Measurements from ENCODE around the gene ARHGAP24. TPM values are rescaled to one million over a fixed set of nuclear protein-coding genes. Genes with fewer than 3 reads are reported as not detected.

Gene ARHGAP24
- total RNA-seq, 1 experiment from 2014 or later, result 5.4 TPM

- no peak for DNase-seq (ENCODE audit: low read depth in 1 of 2, low spot score in 2 of 2)
- Histone ChIP-seq H3K27me3 (replicated peaks) (no peaks in the 10 kb centered on the region), H3K4me1 (replicated peaks) (0 out of 2 replicates have a peak, but pooled peaks cover 3% of the 10 kb centered on the region), H3K9me3 (replicated peaks) (no peaks in the 10 kb centered on the region), H3K4me3 (no peak overlapping the region), H3K27ac (no peak overlapping the region), H3K36me3 (no peaks in the 10 kb centered on the region)
These were observed 450.1 kb downstream of the ARHGAP24 start for GRCh38 chr4:85925071-85925470.

GRCh38 chr4:85928775-85929591, 454.0 kb downstream of the ARHGAP24 start:
- no peak overlapping the region for H3K27ac ChIP-seq
- H3K36me3 ChIP-seq, result no peaks in the 10 kb centered on the region
- H3K4me1 ChIP-seq (replicated peaks), result 0 out of 2 replicates have a peak, but pooled peaks cover 3% of the 10 kb centered on the region
- H3K9me3 ChIP-seq (replicated peaks), result no peaks in the 10 kb centered on the region
- no peak for DNase-seq (ENCODE audit: low read depth in 1 of 2, low spot score in 2 of 2)
- no peaks in the 10 kb centered on the region for H3K27me3 ChIP-seq (replicated peaks)
- H3K4me3 ChIP-seq, result no peak overlapping the region

DNA sequence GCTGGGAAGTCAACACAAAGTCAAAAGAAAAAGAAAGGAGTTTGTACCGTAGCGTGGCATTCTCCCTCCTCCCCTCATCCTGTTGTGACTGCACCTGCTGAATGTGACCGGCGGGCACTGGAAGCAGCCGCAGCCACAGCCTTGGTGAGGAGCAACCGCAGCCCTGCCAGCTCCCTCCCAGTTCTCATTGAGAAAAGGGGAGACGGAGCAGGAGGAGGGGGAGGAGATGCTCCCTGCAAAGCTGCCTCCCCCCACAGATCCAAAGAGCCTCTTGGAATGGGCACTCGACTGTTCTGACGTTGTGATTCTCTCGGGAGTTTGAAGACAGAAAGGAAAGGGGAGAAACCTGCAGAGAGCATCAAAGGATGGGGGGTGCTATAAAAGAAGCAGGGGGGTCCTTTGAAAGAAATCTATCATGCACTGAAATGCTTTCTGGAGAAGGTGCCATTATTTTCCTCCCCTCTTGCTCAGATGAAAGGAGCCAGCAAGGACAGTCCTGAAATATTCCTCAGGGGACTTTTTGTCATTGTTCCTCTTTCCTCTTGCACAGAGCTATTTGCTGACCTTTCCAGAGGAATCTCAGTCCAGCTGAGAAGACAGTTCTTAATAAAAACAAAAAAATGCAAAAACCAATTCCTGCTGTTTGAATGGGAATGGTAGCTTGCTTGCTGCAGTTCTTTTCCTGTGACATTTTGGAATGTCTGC, 455.2 kb downstream of the ARHGAP24 start:
- no peaks in the 10 kb centered on the region for H3K36me3 ChIP-seq
- H3K27ac ChIP-seq, result no peak overlapping the region
- H3K4me3 ChIP-seq, result no peak overlapping the region
- H3K27me3 ChIP-seq (replicated peaks), result no peaks in the 10 kb centered on the region
- H3K9me3 ChIP-seq (replicated peaks), result no peaks in the 10 kb centered on the region
- no peak for DNase-seq (ENCODE audit: low read depth in 1 of 2, low spot score in 2 of 2)
- 0 out of 2 replicates have a peak, but pooled peaks cover 3% of the 10 kb centered on the region for H3K4me1 ChIP-seq (replicated peaks)

GRCh38 chr4:85932500-85933290, 457.7 kb downstream of the ARHGAP24 start:
- Histone ChIP-seq H3K4me3 (no peak overlapping the region), H3K4me1 (replicated peaks) (0 out of 2 replicates have a peak, but pooled peaks cover 3% of the 10 kb centered on the region), H3K27ac (no peak overlapping the region), H3K36me3 (no peaks in the 10 kb centered on the region), H3K27me3 (replicated peaks) (no peaks in the 10 kb centered on the region), H3K9me3 (replicated peaks) (no peaks in the 10 kb centered on the region)
- DNase-seq (ENCODE audit: low read depth in 1 of 2, low spot score in 2 of 2), result no peak

DNA sequence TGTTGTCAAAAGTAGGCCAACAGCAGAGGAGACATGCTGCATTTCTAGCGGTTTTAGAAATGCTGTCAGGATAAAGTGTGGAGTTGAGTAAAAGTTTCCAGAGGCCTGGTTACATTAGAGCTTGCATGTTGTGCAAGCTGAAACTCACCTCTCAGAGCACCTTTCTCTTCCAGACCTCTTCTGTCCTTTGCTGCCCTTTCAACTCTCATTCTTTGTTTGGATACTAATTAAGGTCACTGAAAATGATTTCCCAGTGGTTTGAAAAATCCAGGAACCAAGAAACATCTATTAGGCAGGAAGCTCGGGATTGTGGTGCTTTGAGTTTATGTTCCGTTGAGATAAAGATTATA, 458.3 kb downstream of the ARHGAP24 start:
- Histone ChIP-seq H3K4me3 (no peak overlapping the region), H3K36me3 (no peaks in the 10 kb centered on the region), H3K9me3 (replicated peaks) (no peaks in the 10 kb centered on the region), H3K4me1 (replicated peaks) (0 out of 2 replicates have a peak, but pooled peaks cover 3% of the 10 kb centered on the region), H3K27me3 (replicated peaks) (no peaks in the 10 kb centered on the region), H3K27ac (no peak overlapping the region)
- DNase-seq (ENCODE audit: low read depth in 1 of 2, low spot score in 2 of 2), result no peak

- DNase-seq (ENCODE audit: low read depth in 1 of 2, low spot score in 2 of 2), result no peak
- Histone ChIP-seq H3K9me3 (replicated peaks) (no peaks in the 10 kb centered on the region), H3K36me3 (no peaks in the 10 kb centered on the region), H3K27me3 (replicated peaks) (no peaks in the 10 kb centered on the region), H3K27ac (no peak overlapping the region), H3K4me3 (no peak overlapping the region), H3K4me1 (replicated peaks) (no peaks in the 10 kb centered on the region)
These were observed 462.6 kb downstream of the ARHGAP24 start for GRCh38 chr4:85937507-85937906.

DNA sequence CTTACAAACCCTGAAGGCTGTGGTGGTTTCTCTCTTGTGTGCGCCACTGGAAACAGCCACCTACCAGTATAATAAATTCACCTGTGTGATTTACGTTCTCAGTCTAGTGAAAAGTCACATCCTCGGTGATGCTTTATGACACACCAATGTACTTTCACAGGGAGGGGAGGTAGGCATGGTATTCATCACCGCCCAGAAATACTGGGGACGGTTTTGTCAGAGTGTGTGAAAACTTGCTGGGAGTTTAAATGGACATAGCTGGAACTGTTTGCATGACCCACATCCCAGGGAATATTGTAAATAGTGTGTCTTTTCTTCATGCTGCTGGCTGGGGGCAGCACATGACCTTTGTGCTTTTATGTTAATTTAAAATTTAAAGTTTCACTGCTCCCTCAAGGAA, 463.1 kb downstream of the ARHGAP24 start:
- Histone ChIP-seq H3K4me3 (no peak overlapping the region), H3K27ac (no peak overlapping the region), H3K27me3 (replicated peaks) (no peaks in the 10 kb centered on the region), H3K9me3 (replicated peaks) (no peaks in the 10 kb centered on the region), H3K4me1 (replicated peaks) (no peaks in the 10 kb centered on the region), H3K36me3 (no peaks in the 10 kb centered on the region)
- DNase-seq (ENCODE audit: low read depth in 1 of 2, low spot score in 2 of 2), result no peak

GRCh38 chr4:85938902-85939301, 464.0 kb downstream of the ARHGAP24 start:
- H3K4me3 ChIP-seq, result no peak overlapping the region

GRCh38 chr4:85939595-85939994, 464.6 kb downstream of the ARHGAP24 start:
- H3K4me1 ChIP-seq (replicated peaks), result no peaks in the 10 kb centered on the region
- H3K27ac ChIP-seq, result no peak overlapping the region
- no peak for DNase-seq (ENCODE audit: low read depth in 1 of 2, low spot score in 2 of 2)
- H3K4me3 ChIP-seq, result no peak overlapping the region
- no peaks in the 10 kb centered on the region for H3K27me3 ChIP-seq (replicated peaks)
- no peaks in the 10 kb centered on the region for H3K36me3 ChIP-seq
- no peaks in the 10 kb centered on the region for H3K9me3 ChIP-seq (replicated peaks)

More at GRCh38 chr4:85938902-85939301, 464.0 kb downstream of the ARHGAP24 start:
- no peaks in the 10 kb centered on the region for H3K27me3 ChIP-seq (replicated peaks)
- no peaks in the 10 kb centered on the region for H3K4me1 ChIP-seq (replicated peaks)
- no peaks in the 10 kb centered on the region for H3K9me3 ChIP-seq (replicated peaks)
- H3K36me3 ChIP-seq, result no peaks in the 10 kb centered on the region
- DNase-seq (ENCODE audit: low read depth in 1 of 2, low spot score in 2 of 2), result no peak
- H3K27ac ChIP-seq, result no peak overlapping the region

DNA sequence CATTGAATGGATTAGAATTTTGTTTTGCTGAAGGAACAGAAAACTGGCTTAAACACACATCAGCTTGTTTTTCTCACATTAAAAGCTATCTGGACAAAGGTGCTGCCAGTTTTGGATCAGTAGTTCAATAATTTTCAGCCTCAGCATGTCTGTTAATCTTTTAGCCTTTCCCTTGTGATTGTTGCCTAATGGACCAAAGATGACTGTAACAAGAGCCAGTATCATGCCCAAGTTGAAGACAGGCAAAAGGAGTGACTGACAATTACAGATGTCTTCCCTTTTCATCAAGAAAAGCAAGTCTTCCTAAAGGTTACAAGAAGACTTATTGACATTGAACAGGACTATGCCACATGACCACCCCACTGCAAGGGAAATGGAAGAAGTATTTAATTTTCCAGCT, 465.2 kb downstream of the ARHGAP24 start:
- DNase-seq (ENCODE audit: low read depth in 1 of 2, low spot score in 2 of 2), result no peak
- Histone ChIP-seq H3K4me3 (no peak overlapping the region), H3K27me3 (replicated peaks) (no peaks in the 10 kb centered on the region), H3K36me3 (no peaks in the 10 kb centered on the region), H3K27ac (no peak overlapping the region), H3K9me3 (replicated peaks) (no peaks in the 10 kb centered on the region), H3K4me1 (replicated peaks) (no peaks in the 10 kb centered on the region)

GRCh38 chr4:85942107-85942506, 467.2 kb downstream of the ARHGAP24 start:
- Histone ChIP-seq H3K4me3 (no peak overlapping the region), H3K27me3 (replicated peaks) (no peaks in the 10 kb centered on the region)

GRCh38 chr4:85946821-85947220, 471.9 kb downstream of the ARHGAP24 start:
- Histone ChIP-seq H3K36me3 (no peaks in the 10 kb centered on the region), H3K27ac (no peak overlapping the region), H3K4me3 (no peak overlapping the region), H3K27me3 (replicated peaks) (no peaks in the 10 kb centered on the region), H3K4me1 (replicated peaks) (no peaks in the 10 kb centered on the region), H3K9me3 (replicated peaks) (no peaks in the 10 kb centered on the region)
- no peak for DNase-seq (ENCODE audit: low read depth in 1 of 2, low spot score in 2 of 2)

More at GRCh38 chr4:85942107-85942506, 467.2 kb downstream of the ARHGAP24 start:
- no peaks in the 10 kb centered on the region for H3K36me3 ChIP-seq
- H3K9me3 ChIP-seq (replicated peaks), result no peaks in the 10 kb centered on the region
- no peak for DNase-seq (ENCODE audit: low read depth in 1 of 2, low spot score in 2 of 2)
- no peaks in the 10 kb centered on the region for H3K4me1 ChIP-seq (replicated peaks)
- H3K27ac ChIP-seq, result no peak overlapping the region

- H3K27me3 ChIP-seq (replicated peaks), result no peaks in the 10 kb centered on the region
- no peak overlapping the region for H3K27ac ChIP-seq
- H3K36me3 ChIP-seq, result no peaks in the 10 kb centered on the region
- H3K4me1 ChIP-seq (replicated peaks), result peaks cover 28% of the 10 kb centered on the region
- no peak overlapping the region for H3K4me3 ChIP-seq
- DNase-seq (ENCODE audit: low read depth in 1 of 2, low spot score in 2 of 2), result no peak
- no peaks in the 10 kb centered on the region for H3K9me3 ChIP-seq (replicated peaks)
These were observed 476.1 kb downstream of the ARHGAP24 start for GRCh38 chr4:85951099-85951498.
